Kidney epithelial cell (primary cell): ENCODE data around the gene MORN5. TPM values are rescaled to one million over a fixed set of nuclear protein-coding genes. Genes with fewer than 3 reads are reported as not detected.

ENCODE experiments used
- DNase-seq: peaks from one replicate; pipeline ENCODE4 v3.0.0-alpha.2; 2010; ENCODE audit warnings: low read depth
- H3K27me3 ChIP-seq: 2 replicates; pipeline ENCODE4 v1.6.0; 2011; ENCODE audit warnings: low read length; ENCODE audit not compliant: control insufficient read depth, insufficient read depth
- H3K36me3 ChIP-seq: 2 replicates; pipeline ENCODE4 v1.5.1; 2011; ENCODE audit warnings: low read length; ENCODE audit not compliant: control insufficient read depth, insufficient read depth
- H3K4me3 ChIP-seq: 2 replicates; pipeline ENCODE4 v1.5.1; 2011; ENCODE audit warnings: low read depth, mild to moderate bottlenecking, control low read depth, low read length
- total RNA-seq: library from RNA; depleted of rRNA; stranded (reverse); fragments of >200 nt; gene quantifications from 2 replicates; pipeline ENCODE4 v1.2.3, GENCODE V29; 2015
- TF ChIP-seq, protein P1 (sequence below): IDR thresholded peaks from 2 replicates; pipeline ENCODE4 v1.5.1; 2011; ENCODE audit warnings: mild to moderate bottlenecking, moderate library complexity, low read length, control low read depth, inconsistent platforms; ENCODE audit not compliant: insufficient read depth, poor library complexity, severe bottlenecking

Gene MORN5
- total RNA-seq, 1 donor from 2014 or later: not detected

DNA sequence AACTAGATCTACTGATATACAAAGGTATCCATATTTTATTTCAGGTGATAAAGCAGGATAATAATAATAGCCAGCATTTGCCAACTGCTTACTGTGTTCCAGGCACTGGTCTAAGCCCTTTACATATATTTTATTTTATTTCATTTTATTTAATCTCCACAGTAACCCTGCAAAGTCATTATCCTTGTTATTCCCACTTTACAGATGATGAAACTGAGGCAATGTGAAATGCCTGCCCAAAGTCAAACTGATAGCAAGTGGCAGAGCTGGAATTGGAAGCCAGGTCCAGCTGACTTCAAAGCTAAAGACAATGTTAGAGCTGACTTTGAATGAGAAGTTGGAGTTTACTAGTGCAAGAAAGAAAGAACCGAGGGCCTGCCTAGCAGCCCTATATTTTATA, 24.8 kb downstream of the MORN5 start:
- no peaks in the 10 kb centered on the region for H3K27me3 ChIP-seq
- H3K4me3 ChIP-seq: no peak overlapping the region
- H3K36me3 ChIP-seq: no peaks in the 10 kb centered on the region
- TF ChIP-seq, protein P1, sequence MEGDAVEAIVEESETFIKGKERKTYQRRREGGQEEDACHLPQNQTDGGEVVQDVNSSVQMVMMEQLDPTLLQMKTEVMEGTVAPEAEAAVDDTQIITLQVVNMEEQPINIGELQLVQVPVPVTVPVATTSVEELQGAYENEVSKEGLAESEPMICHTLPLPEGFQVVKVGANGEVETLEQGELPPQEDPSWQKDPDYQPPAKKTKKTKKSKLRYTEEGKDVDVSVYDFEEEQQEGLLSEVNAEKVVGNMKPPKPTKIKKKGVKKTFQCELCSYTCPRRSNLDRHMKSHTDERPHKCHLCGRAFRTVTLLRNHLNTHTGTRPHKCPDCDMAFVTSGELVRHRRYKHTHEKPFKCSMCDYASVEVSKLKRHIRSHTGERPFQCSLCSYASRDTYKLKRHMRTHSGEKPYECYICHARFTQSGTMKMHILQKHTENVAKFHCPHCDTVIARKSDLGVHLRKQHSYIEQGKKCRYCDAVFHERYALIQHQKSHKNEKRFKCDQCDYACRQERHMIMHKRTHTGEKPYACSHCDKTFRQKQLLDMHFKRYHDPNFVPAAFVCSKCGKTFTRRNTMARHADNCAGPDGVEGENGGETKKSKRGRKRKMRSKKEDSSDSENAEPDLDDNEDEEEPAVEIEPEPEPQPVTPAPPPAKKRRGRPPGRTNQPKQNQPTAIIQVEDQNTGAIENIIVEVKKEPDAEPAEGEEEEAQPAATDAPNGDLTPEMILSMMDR: no peak
- no peak for DNase-seq

DNA sequence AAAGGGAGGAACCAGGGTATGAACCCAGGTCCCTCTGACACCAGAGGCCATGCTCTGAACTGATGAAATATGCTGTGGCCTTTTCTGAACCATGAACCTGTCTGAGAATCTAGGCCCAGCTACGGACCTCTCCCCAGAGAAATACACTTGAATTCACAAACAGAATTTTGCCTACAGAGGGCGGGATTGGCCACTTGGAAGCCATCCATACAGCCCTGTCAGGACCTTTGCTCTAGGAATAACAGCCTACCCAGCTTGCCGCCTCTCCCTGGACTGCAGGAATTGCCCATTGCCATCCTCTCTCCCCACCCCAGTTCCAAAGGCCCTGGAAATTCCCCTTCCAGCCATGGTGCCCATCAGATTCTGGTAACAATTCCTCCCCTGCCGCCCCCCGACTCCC, 26.6 kb downstream of the MORN5 start:
- no peaks in the 10 kb centered on the region for H3K36me3 ChIP-seq
- TF ChIP-seq, protein P1: no peak
- DNase-seq: no peak
- H3K4me3 ChIP-seq: no peak overlapping the region
- no peaks in the 10 kb centered on the region for H3K27me3 ChIP-seq

- no peaks in the 10 kb centered on the region for H3K36me3 ChIP-seq
- TF ChIP-seq, protein P1: no peak
- DNase-seq: no peak
- no peaks in the 10 kb centered on the region for H3K27me3 ChIP-seq
- H3K4me3 ChIP-seq: no peak overlapping the region
Observed at GRCh38 chr9:122186777-122187470, 27.2 kb downstream of the MORN5 start.

DNA sequence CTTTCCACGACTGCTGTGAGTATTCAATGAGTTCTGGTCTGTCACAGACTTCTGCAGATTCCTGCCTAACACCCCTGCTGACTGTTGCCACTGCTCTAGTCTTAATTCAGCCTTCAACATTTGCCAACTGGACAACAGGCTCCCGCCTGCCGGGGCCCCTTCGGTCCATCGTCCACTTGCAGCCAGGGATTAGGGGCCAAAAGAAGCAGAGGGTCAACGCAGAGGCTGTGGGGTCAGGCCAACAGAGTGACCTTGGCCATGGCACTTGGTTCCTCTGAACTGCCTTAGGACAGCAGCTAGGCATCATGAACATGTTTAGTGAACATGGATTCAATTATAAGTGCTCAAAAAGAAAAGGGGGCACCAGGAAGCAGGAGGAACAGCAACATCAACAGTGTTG, 28.7 kb downstream of the MORN5 start:
- H3K36me3 ChIP-seq: no peaks in the 10 kb centered on the region
- H3K27me3 ChIP-seq: no peaks in the 10 kb centered on the region
- TF ChIP-seq, protein P1: no peak
- H3K4me3 ChIP-seq: no peak overlapping the region
- no peak for DNase-seq

- no peak for DNase-seq
Observed at GRCh38 chr9:122190597-122191381, 31.1 kb downstream of the MORN5 start.

More at GRCh38 chr9:122190597-122191381, 31.1 kb downstream of the MORN5 start:
- Histone ChIP-seq H3K4me3 (no peak overlapping the region), H3K36me3 (no peaks in the 10 kb centered on the region), H3K27me3 (no peaks in the 10 kb centered on the region)
- TF ChIP-seq, protein P1: no peak
